IPS-18c (cell line): ENCODE data around the gene SERPINI1.

Experiments used
- H3K4me3 ChIP-seq: 2 replicates; pipeline ENCODE4 v1.7.0; 2013; ENCODE audit warnings: low read depth, mild to moderate bottlenecking, low read length, moderate library complexity; ENCODE audit not compliant: insufficient read depth
- H3K9me3 ChIP-seq: one replicate; pipeline ENCODE4 v1.6.1; 2013; ENCODE audit warnings: mild to moderate bottlenecking, low read length, moderate library complexity; ENCODE audit not compliant: control insufficient read depth, insufficient read depth

Gene SERPINI1

DNA sequence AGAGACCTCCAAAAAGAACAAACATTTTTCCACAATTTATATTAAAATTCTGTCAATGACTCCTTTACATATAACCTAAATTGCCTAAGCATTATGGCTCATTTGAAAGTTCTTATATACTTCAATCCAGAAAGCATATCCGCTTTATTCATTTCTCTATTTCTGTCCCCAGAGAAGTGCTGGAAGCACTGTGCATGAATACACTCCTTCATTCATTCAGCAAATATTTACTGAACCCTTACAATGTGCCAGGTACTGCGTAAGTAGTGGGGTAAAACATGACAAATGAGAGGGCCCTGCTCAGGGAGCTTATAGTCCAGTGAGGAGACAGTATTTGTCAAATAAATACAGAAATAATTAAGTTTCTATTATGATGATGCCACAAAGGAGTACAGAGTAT lies 4.1 kb upstream of the SERPINI1 start:
- Histone ChIP-seq H3K9me3 (no peaks in the 10 kb centered on the region), H3K4me3 (no peak overlapping the region)

DNA sequence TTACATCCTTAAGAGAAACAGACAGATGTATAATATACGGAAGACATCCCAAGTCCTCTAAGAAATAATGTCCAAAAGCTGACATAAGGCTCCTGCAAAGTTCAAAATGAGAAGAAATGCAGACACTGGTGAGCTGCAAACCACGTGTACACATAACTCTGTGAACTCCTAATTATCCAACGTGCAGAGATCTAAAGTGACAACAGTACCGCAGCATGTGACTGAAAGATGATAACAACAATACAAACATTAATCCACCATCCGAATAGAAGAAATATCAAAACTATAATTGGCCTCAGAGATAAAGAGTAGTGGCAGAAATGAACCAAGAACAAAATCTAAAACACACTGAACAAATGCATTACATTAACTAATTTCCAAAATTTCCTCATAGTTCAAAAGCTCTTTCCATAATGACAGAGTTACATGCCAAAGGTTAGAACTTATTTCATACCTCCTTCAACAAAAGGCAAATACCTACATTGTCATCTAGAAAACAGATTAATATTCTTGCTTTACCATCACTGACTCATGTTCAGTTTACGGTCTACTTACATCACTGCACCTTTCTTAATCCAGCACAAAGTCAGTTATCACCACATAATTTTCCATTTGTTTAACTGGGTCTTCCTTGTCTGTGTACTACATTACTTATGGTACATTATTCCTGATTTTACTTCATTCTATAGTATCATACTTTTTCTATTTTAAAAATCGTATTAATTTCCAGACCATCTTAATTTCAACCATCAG lies 3.0 kb upstream of the SERPINI1 start:
- Histone ChIP-seq H3K4me3 (no peak overlapping the region), H3K9me3 (no peaks in the 10 kb centered on the region)

DNA sequence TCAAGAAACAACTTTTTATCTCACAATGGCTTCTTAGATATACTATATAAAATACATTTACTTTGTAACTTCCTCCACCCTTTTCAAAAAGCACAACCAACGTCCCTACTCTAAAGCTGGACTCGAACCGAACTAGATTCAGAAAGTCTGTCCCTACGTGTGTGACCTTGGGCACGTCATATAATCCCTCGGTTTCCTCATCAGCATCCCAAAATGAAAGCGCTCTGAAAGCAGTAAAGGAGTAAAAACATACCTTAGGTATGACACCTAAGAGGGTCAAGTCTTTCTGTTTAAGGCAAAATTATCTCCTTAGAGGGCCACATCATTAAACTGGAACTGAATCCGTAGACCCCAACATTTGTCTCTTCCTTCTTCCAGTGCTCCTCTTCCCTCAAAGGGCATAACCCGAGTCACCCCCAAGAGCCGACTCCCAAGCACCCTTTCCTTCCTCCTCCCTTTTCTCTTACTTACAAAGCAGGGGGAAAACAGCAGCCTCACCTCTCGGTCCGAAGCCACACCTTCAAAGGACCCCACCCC lies 1.5 kb upstream of the SERPINI1 start:
- H3K4me3 ChIP-seq: peak overlapping the region; percentile 98

DNA sequence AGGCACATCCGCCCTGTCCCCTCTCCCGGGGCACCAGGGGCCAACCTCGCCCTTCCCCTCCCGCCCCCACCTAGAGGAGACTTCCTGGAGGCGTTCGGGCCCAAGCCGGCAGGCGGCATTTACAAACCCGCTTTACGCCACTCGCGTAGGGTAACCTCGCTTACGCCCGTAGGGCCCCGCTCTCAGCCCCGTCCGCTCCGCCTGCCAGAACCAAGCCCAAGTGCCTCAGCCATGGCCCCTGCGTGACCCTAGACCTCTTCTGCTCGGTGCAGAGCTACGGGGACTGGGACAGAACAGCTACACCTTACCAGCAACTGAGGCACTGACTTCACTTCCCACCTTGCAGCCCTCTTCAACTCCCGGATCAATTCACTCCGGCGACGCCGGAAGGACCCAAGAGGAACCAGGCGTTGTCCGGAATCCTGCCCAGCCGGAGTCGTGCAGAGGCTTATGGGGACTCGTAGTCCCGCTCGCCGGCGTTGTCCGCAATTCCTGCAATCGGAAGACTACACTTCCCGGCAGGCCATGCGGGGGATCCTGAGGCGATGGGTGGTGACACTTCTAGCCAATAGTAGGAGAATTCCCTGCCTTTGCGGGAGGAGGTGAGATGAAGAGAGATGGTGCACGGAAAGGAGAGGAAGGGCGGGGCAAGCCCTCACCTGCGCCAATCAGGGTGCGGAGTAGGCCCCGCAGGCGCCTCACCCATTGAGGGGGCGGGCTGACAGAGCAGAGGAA lies 856 bp upstream of the SERPINI1 start, which contains the start of gene PDCD10:
Gene PDCD10, minus strand, starts transcription at position 395 of the 735 bp plus-strand sequence. CDS start 14,735 bp downstream, outside the sequence.
- no peaks in the 10 kb centered on the region for H3K9me3 ChIP-seq

More for the DNA sequence above, 1.5 kb upstream of the SERPINI1 start:
- no peaks in the 10 kb centered on the region for H3K9me3 ChIP-seq

DNA sequence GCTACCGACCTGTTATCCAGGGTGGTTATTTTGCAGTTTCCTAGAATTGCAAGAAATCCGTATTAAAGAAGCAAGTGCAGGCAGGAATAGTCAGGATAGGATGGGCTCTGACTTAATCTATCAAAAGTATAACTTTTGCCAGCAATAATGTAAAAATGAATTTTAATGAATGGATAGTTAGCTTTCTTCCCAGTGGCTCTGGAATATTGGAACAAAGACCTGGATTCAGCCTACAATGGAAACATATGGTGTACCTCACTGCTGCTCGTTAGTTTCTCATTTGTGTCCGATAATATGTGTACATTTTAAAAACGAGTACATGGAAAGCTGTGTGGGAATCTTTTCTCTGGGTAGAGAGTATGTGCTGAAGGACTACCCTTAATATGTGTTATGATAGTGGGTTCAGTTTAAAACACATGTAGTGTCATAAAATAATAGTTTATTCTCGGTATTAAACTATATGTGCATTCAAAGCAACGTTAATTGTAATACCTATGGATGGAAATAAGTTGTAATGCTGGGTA lies 805 bp downstream of the SERPINI1 start:
- no peaks in the 10 kb centered on the region for H3K9me3 ChIP-seq

More for the DNA sequence above, 856 bp upstream of the SERPINI1 start, which contains the start of gene PDCD10:
- peak within 1 kb of the TSS; percentile 98 for H3K4me3 ChIP-seq

DNA sequence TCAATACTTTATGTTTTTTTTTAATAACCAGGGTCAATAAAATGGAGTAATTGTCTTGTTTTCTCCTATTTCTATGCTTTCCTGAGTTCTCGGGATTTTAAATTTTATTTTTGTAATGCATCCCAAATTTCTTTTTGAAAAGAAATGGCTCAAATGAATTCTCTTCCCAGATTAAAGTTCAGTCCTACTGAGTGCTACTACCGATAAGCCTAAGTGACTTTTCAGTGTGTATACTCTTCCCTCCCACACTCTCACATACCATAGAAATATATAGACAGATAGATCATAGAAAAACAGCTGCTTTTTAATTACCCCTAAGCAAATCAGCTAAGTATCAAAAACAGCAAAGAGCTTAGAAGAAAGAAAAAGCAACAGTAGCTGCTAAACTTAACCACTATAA lies 1.5 kb downstream of the SERPINI1 start:
- Histone ChIP-seq H3K4me3 (no peak overlapping the region), H3K9me3 (no peaks in the 10 kb centered on the region)

More for the DNA sequence above, 805 bp downstream of the SERPINI1 start:
- peak overlapping the region; percentile 87 for H3K4me3 ChIP-seq

DNA sequence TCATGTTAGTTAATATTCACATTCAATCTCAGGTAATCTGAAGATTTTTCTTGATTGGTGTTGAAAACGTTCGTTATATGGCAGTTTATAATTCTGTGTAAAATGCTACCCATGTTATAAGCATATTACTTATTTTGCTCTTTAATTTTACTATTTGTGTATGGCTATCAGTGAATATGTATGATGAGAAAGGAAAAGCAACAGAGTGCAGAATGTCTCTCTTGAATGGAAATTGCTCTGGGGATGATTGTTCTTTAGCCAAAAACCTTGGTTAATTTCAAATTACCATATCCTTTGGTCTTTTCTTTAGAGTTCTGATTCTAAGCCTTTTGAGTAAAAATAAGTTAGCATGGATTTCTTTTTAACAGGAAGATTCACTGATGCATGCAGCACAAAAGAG lies 2.5 kb downstream of the SERPINI1 start:
- Histone ChIP-seq H3K9me3 (no peaks in the 10 kb centered on the region), H3K4me3 (no peak overlapping the region)

DNA sequence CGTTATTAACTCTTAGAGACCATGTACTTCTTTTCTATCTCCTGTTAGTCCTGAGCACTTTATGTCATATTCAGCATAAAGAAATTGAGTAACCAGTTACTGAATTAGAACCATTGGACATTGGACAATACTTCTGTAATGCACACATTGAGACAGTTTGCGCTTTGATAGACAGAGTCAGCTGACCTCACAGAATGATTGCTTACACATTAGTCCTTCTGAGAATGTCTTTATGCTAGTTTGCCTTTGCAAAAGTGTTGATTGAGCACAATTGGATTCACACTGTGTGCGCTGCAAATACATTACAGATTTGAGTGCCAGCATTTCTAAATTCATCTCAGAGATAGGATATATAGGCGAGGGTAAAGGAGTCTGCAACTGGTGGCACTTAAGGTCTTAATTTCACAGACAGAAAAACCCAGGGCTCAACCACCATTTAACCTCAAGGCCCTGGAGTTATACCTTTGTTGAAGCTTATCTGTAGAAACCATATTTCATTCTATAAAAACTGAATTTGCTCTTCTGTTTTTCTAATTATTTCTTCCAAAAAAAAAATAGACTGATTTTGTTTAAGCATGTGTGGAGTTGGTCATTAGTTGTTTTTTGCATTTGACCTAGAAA lies 3.8 kb downstream of the SERPINI1 start:
- Histone ChIP-seq H3K9me3 (no peaks in the 10 kb centered on the region), H3K4me3 (no peak overlapping the region)

DNA sequence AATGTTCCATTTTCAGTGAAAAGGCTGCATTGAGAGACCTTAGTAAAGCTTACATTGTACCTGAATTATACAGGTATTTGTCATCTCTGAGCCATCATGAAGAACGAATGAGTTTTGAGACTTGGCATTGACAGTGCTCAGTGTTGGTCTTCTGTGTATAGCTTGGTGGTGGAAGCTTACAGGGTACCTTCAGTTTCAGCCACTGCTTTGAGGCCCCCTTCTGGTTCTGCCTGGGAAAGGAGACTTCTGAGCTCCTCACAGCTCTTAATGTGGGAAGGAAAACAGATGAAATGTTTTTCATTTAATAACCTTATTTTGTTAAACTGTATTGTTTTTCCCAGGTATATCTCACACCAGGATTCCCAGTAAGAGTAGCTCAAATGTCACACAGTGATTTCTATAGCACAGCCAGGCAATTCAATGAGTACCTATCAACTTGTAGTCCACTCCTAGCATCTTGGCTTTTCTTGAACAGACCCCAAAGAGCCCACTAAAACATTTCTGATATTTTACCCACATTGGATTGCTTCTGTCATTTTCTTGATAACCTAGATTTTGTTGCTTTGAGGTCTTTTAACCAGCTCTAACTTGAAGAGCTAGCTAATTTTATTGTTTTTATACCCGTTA lies 5.6 kb downstream of the SERPINI1 start:
- Histone ChIP-seq H3K9me3 (no peaks in the 10 kb centered on the region), H3K4me3 (no peak overlapping the region)

DNA sequence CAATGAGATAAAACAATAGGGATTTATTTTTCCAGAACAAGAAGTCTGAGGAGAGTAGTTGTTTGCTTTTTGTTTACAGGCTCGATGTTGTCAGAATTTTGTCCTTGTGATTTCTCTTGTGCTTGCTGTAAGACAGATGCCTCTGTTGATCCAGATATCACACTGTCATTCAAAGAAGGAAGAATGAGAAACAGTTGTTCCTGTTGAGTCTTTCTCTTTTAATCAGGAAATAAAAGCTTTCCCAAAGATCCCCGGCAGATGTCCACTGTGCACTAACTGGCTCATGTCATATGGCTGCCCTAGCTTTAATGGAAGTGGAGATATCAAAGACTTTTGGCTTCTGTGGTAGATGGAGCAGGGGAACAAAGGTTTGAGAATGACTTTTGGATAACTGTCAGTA lies 6.8 kb downstream of the SERPINI1 start:
- Histone ChIP-seq H3K9me3 (no peaks in the 10 kb centered on the region), H3K4me3 (no peak overlapping the region)

DNA sequence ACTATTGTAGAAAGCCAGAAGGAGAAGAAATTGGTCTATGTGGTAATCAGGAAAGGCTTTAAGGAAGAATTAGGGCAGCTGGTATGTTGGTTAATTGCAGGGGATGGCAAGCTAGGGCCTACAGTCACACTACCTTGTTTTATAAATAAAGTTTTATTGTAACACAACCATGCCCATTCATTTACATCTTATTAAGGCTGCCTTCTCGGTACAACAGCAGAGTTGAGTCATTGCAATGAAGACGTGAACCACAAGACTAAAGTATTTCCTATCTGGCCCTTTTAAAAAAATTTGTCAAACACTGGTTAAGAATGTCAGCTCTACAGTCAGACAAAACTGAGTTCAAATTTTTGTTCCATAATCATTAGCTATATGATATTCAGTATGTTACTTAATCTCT lies 8.3 kb downstream of the SERPINI1 start:
- no peak overlapping the region for H3K4me3 ChIP-seq
- H3K9me3 ChIP-seq: no peaks in the 10 kb centered on the region

DNA sequence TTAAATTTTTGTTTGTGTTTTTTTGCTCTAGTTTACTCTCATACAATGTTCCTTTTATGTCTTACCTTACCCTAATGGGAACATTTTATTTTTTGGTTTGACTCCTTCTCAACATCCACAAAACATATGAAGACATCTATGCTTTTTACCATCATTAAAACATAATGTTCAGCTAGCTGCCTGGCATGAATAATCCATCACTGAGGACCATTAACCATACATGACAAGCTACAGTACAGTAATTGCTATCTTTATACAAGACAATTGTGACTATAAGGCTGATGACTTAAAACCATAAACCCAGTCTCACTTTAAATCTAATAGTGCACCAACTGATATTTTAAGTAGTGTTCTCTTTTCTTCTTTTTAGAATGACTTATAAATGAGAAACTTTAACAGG lies 13.7 kb downstream of the SERPINI1 start:
- Histone ChIP-seq H3K4me3 (no peak overlapping the region), H3K9me3 (no peaks in the 10 kb centered on the region)

DNA sequence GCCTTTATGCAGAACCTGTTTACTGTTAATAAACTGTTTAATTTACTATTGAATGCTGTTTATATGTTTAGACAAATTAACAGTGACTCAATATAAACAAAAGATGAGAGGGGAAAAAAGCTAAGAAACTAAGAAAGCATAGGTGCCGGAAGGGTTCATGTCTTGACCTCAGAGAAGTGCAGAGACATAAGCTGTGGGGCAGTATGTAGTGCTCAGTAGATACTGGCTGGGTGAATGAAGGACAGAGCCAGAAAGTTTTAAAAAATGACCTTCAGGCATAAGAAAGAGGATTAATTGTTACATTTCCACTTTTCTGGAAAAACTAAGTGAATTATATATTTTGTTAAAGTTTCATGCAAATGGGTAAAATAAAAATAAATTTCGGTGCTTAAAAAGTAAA lies 14.2 kb downstream of the SERPINI1 start:
- H3K4me3 ChIP-seq: no peak overlapping the region
- no peaks in the 10 kb centered on the region for H3K9me3 ChIP-seq

DNA sequence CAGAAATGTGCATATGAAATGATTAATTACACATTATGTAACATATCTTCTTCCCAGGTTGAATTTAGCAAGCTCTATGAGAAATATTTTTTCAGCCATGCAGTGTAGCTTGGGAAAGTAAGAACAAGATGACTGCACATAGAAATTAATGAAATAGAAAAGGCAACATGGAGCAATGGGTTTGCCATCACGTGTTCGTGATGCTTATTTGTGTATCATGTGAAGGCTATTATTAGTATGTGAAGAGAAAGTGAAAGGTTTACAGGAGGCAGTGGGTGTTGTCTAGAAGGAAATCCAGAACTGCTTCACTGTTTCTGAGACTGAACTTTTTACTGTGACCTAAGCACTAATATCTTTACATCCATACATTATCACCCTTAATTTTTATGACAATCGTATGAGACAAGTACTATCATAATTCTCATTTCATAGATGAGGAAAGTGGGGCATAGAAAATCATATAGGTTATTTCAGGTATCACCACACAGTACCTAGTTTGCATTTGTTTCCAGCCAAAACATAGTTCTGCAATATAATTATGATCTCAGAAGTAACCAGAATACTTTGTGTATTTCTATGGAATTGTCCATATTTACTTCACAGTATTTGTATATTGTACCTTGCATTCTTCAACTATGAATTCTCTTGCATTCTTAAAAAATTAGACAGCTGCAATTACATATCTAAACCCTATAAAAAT lies 14.9 kb downstream of the SERPINI1 start:
- no peak overlapping the region for H3K4me3 ChIP-seq
- H3K9me3 ChIP-seq: no peaks in the 10 kb centered on the region

DNA sequence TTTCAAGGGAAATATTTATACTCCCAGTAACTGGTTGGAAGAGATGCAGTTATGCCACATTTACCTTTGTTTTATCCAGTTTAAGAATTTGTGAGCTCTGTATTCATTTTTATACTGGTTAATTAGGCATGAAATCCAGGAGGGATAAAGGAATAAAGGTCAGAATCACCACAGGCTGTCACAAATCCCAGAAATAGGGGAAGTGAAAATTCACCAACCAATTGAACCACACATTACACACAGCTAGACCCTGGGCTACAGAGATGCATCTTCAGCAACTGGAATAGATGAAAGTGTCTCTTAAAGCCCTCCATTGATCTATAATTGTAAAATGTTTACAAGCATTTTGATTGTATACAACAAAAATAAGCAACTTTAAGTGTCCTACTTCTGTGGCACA lies 18.5 kb downstream of the SERPINI1 start:
- no peaks in the 10 kb centered on the region for H3K9me3 ChIP-seq

DNA sequence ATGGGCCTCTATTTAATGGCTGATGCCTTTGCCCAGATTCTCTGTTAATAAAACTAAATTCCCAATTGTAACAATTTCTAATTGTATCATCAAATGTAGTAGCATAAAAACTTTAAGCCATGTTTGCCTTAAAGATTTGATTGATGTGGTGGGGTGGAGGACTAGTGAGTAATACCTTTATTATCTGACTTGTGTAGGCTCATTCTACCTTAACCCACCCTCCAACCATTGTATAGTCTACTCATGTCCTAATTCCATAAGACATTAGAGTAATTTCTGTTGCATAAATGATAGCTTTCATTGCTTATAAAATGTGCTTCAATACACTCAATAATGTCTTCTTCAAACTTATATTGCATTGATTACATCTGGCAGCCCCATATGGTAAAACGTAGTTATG lies 25.8 kb downstream of the SERPINI1 start:
- Histone ChIP-seq H3K4me3 (no peak overlapping the region), H3K9me3 (no peaks in the 10 kb centered on the region)

More for the DNA sequence above, 18.5 kb downstream of the SERPINI1 start:
- no peak overlapping the region for H3K4me3 ChIP-seq
